Stimulated activated CD8-positive, alpha-beta memory T cell treated with anti-CD3 and anti-CD28 coated beads, Interleukin-12 subunit alpha, Interleukin-12 subunit beta, amount 100 ng/mL, for 1 hour (primary cell): Measurements from ENCODE around the gene ANKS1B.
"Not testable (repeated sequence)": the region's sequence is repeated elsewhere in the genome, so short reads cannot be mapped to it uniquely, and the experiment has no call there.

Source experiments
- DNase-seq: peaks from one replicate; pipeline ENCODE4 v3.0.0-alpha.2; 2020; ENCODE audit warnings: low read depth

The ANKS1B gene

GRCh38 chr12:99054601-99055128 is 930.1 kb downstream of the ANKS1B start:
- DNase-seq = no peak

GRCh38 chr12:99053616-99054362 is 930.9 kb downstream of the ANKS1B start:
- no peak for DNase-seq

GRCh38 chr12:99049774-99050173 is 935.0 kb downstream of the ANKS1B start:
- no peak for DNase-seq

GRCh38 chr12:99045158-99045557 is 939.6 kb downstream of the ANKS1B start:
- no peak for DNase-seq

GRCh38 chr12:99043319-99043914 is 941.3 kb downstream of the ANKS1B start:
- no peak for DNase-seq

- DNase-seq = no peak
Measured at GRCh38 chr12:99042226-99042625, 942.5 kb downstream of the ANKS1B start.

GRCh38 chr12:99039367-99040120 is 945.2 kb downstream of the ANKS1B start:
- no peak for DNase-seq

- no peak for DNase-seq
Measured at GRCh38 chr12:99036566-99036965, 948.2 kb downstream of the ANKS1B start.

- no peak for DNase-seq
Measured at GRCh38 chr12:99035803-99036202, 948.9 kb downstream of the ANKS1B start.

- not testable (repeated sequence) for DNase-seq
Measured at GRCh38 chr12:99034201-99034600, 950.5 kb downstream of the ANKS1B start.

- DNase-seq = no peak
Measured at GRCh38 chr12:99029511-99030271, 955.0 kb downstream of the ANKS1B start.

- DNase-seq = no peak
Measured at GRCh38 chr12:99027461-99027860, 957.3 kb downstream of the ANKS1B start.

GRCh38 chr12:99027055-99027393 is 957.7 kb downstream of the ANKS1B start:
- DNase-seq = no peak

GRCh38 chr12:99026332-99027054 is 958.2 kb downstream of the ANKS1B start:
- DNase-seq = no peak

GRCh38 chr12:99024870-99025269 is 959.9 kb downstream of the ANKS1B start:
- DNase-seq = no peak

GRCh38 chr12:99024191-99024590 is 960.5 kb downstream of the ANKS1B start:
- DNase-seq = no peak

GRCh38 chr12:99020871-99021270 is 963.9 kb downstream of the ANKS1B start:
- no peak for DNase-seq

- DNase-seq = no peak
Measured at GRCh38 chr12:99019798-99020197, 964.9 kb downstream of the ANKS1B start.

- DNase-seq = no peak
Measured at GRCh38 chr12:99017971-99018370, 966.8 kb downstream of the ANKS1B start.

- no peak for DNase-seq
Measured at GRCh38 chr12:99009654-99010296, 975.0 kb downstream of the ANKS1B start.

GRCh38 chr12:99005601-99006000 is 979.1 kb downstream of the ANKS1B start:
- DNase-seq = no peak
